OCI-LY1 (cell line): ENCODE data around the gene PALD1.

ENCODE experiments used
- CTCF ChIP-seq: fragments of 200-600 bp; sonication (generic), shearing (Covaris generic); IDR thresholded peaks from 2 replicates; pipeline ENCODE4 v1.5.1; 2017; ENCODE audit warnings: mild to moderate bottlenecking, antibody characterized with exemption, low read length, moderate library complexity, mixed read lengths
- EZH2 ChIP-seq: fragments of 200-600 bp; sonication (generic), shearing (Covaris generic); IDR thresholded peaks from 2 replicates; pipeline ENCODE4 v1.8.0; 2017; ENCODE audit warnings: borderline replicate concordance, mixed run types, mild to moderate bottlenecking, antibody characterized with exemption, low read length, moderate library complexity, mixed read lengths

- TF ChIP-seq CTCF (no peak), EZH2 (no peak)
These were observed 18.0 kb downstream of the PALD1 start for GRCh38 chr10:70496341-70497119.
